GM19468 (cell line): Measurements from ENCODE around the gene PPM1D.
"Not testable (repeated sequence)": the region's sequence is repeated elsewhere in the genome, so short reads cannot be mapped to it uniquely, and the experiment has no call there.

Source experiments
- ATAC-seq: cut with Tn5 transposase; IDR thresholded peaks from one replicate; pipeline ENCODE4 v1.9.1; 2021; ENCODE audit warnings: mild to moderate bottlenecking, moderate library complexity, moderate number of reproducible peaks; ENCODE audit not compliant: unreplicated experiment; ENCODE audit errors: extremely low read depth

The PPM1D gene

GRCh38 chr17:60592750-60593149, 7.2 kb upstream of the PPM1D start:
- ATAC-seq: no peak

GRCh38 chr17:60593441-60594036, 6.5 kb upstream of the PPM1D start:
- ATAC-seq: not testable (repeated sequence)

GRCh38 chr17:60594170-60594569, 5.8 kb upstream of the PPM1D start:
- not testable (repeated sequence) for ATAC-seq

- ATAC-seq: no peak
Measured at GRCh38 chr17:60594734-60595133, 5.3 kb upstream of the PPM1D start.

GRCh38 chr17:60597297-60597696, 2.7 kb upstream of the PPM1D start:
- ATAC-seq: no peak

- no peak for ATAC-seq
Measured at GRCh38 chr17:60598001-60598736, 1.8 kb upstream of the PPM1D start.

GRCh38 chr17:60599220-60599619, 773 bp upstream of the PPM1D start:
- ATAC-seq: no peak

- no peak for ATAC-seq
Measured at GRCh38 chr17:60600490-60601446, 775 bp downstream of the PPM1D start.

- no peak for ATAC-seq
Measured at GRCh38 chr17:60601447-60602384, 1.7 kb downstream of the PPM1D start.

- no peak for ATAC-seq
Measured at GRCh38 chr17:60602385-60602742, 2.4 kb downstream of the PPM1D start.

- no peak for ATAC-seq
Measured at GRCh38 chr17:60602871-60603270, 2.9 kb downstream of the PPM1D start.

GRCh38 chr17:60603477-60603876, 3.5 kb downstream of the PPM1D start:
- not testable (repeated sequence) for ATAC-seq

GRCh38 chr17:60604686-60605334, 4.8 kb downstream of the PPM1D start:
- no peak for ATAC-seq

- ATAC-seq: no peak
Measured at GRCh38 chr17:60606036-60606435, 6.0 kb downstream of the PPM1D start.

- ATAC-seq: no peak
Measured at GRCh38 chr17:60610473-60610872, 10.5 kb downstream of the PPM1D start.

- not testable (repeated sequence) for ATAC-seq
Measured at GRCh38 chr17:60611321-60611720, 11.3 kb downstream of the PPM1D start.

GRCh38 chr17:60613325-60613724, 13.3 kb downstream of the PPM1D start:
- ATAC-seq: no peak

- ATAC-seq: not testable (repeated sequence)
Measured at GRCh38 chr17:60613796-60614195, 13.8 kb downstream of the PPM1D start.

- not testable (repeated sequence) for ATAC-seq
Measured at GRCh38 chr17:60614247-60614646, 14.3 kb downstream of the PPM1D start.
